Stimulated activated CD8-positive, alpha-beta memory T cell treated with anti-CD3 and anti-CD28 coated beads, Interleukin-4, amount 100 ng/mL, for 4 hours (primary cell): ENCODE data around the gene MTHFD1L.
"Not testable (repeated sequence)": the region's sequence is repeated elsewhere in the genome, so short reads cannot be mapped to it uniquely, and the experiment has no call there.

ENCODE experiments used
- DNase-seq, 2 donors: peaks; one replicate each; pipeline ENCODE4 v3.0.0-alpha.2; 2020; ENCODE audit warnings: low read depth in 2 of 2, low spot score in 1 of 2

MTHFD1L gene

DNA sequence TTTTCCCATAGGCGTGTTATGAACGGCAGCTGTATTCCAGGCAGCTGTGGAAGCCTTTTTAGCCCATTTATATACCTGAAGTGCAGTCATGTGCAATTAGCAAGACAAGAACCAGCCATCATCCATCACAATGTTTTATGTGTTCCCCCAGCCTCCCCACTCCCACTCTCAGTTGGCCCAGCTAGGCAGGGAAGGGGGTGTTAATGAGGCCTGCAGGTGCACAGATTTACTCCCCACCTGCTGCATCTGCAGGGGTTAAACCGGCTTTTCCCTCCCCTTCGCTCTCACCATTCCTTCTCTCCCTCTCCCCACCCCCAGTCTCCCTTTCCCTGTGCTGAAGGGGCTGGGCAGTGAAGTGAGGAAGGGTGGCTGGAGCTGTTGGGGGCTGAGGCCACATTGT, 224.5 kb downstream of the MTHFD1L start:
- DNase-seq, result no peak

DNA sequence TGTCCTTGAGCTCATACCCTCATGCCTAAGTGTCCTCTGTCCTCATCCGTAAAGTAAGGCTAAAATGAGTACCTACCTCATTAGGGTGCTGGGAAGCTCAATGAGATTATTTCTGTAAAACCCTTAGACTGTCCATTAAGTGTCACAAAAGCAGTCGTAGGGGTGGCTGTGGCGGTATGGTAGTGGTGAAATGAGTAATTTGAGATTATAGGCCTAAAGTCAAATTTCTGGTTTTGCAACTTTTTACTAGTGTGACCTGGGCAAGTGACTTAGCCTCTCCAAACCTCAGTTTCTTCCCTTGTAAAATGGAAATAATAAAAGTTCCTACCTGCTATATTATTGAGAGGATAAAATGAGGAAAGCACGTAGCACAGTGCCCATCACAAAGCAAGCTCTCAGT, 226.1 kb downstream of the MTHFD1L start:
- no peak for DNase-seq

DNA sequence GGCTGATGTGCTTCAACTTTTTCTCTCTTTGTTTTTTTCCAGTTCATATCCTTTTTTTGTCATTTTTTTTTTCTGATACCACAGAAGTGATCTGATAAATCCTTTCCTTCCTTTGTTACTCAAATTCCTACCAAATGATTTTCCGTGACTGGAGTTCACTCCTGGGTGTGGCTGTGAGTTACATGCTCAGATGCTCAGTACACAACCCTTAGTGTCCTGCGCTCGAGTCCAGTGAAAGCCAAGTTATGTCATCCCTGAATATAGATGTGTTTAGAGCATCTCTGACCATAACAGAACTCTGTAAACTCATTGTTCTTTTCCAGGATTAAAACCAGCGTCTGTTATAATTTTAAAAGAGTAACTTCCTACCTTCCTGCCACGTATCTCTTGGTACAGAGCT, 227.1 kb downstream of the MTHFD1L start:
- DNase-seq, result no peak

DNA sequence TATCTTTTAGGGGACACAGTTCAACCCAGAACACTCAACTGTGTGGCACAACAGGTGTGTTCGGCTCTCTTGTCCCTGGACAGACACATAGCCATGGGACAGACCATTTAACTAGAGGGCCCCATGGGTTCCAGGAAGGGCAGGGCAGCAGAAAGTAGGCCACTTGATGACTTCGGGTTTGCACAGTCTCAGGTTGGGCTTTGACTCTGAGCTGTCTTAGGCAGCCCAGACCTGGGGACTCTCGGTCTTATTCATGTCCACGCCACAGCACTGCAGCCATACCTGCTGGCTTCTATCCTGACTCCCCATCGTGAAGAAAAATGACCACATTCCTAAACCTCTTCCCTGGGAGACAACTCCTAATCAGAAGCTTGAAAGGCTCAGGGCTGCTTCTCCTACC, 228.2 kb downstream of the MTHFD1L start:
- DNase-seq, result no peak

DNA sequence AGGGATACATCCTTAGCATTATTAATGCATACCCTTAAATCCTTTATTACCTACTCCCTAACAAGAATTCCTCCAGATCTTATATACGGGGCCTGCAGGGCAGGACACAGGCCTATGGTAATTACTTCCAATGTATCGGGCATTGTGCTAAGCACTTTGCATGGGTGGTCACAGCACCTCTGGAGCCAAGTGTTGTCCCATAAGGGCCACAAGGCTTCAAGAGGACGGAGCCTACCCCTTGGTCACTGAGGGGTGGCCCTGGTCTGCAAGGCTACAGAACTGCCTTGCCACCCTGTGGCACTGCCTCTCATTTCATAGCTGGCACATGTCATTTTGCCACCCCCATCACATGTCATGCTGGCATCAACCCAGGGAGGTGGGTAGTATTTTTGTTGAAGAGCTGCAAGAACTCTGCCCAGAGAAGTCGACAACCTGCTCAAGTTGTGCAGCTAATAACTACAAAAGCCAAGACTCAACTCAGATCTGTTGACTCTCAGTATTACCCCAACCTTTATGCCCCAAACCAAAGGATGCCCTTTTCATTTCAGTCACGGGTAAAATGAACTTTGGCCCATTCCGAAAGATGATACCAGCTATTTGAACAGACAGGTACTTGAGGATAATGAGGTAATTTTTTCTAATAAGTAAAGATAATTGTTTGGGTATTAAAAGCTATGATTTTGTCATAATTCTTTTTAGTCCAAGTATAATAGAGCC, 230.2 kb downstream of the MTHFD1L start:
- no peak for DNase-seq

DNA sequence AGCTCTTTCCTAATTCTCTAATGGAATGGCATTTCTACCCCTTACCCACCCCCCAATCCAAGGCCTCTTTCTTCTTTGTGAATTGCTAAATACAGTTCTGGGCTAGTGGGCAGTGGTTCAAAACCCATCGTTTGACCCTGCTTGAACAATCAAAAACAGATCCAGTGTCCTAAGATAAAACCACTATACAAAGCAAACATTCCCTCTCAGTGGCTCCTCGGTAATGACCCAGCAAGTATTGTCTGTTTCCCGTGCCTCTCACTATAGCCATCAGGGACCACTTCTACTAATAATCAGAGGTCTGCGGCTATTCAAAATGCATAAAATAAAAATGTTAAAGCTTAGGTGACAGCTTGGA, 230.7 kb downstream of the MTHFD1L start:
- no peak for DNase-seq

DNA sequence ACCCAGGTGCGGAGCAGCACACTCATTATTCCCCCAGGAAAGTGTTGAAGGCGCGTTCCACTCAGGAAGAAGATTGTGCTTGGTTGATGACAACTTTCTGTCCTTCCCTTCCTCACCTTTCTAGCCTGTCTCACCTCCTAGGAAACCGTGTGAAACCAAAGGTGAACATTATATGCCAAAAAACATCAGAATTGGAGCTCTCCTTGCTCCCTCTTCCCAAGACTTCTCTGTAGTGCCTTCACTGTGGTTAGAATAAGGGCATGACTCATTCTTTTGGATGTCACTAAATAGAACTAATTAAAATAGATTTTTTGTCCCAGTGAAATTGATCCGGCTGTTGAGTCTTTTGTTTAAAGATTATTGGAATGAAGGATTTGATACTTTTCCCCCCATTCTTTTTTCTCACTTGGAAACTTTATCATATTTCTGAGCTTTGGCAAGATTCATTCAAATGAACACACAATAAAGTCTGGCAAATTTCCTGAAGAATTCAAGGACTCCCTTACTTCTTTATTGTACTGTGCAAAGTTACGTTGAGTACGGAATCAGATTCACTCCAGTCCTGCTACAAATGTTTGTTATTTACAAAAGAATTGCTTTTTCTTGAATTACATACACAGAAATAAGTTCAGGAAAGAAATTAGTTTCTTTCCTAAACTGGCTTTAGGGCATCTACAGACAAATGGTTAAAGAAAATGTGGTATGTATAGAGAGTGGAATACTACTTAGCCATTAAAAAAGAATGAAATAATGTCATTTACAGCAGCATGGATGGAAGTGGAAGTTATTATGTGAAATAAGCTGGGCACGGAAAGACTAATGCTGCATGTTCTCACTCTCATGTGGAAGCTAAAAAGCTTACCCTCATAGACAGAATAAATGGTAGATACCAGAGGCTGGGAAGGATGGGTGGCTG, 231.4 kb downstream of the MTHFD1L start:
- DNase-seq, result no peak

DNA sequence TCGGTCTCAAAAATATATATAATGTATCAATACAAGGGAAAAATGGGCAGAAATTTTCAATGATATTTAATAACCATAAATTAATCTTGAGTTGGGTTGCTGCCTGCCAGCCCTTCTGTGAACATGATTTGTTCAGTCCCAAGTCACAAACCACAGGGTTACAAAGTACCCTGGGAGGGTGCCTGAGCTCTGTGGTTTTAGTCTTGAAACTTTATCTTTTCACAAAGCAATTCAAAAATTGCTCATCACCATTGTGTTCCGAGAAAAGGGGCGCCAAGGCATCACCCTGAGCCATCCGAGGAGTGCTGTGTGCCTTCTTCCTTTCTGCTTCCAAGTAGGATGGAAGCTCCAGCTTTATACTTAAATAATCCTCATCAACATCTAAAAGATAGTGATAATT, 232.7 kb downstream of the MTHFD1L start:
- DNase-seq, result no peak

DNA sequence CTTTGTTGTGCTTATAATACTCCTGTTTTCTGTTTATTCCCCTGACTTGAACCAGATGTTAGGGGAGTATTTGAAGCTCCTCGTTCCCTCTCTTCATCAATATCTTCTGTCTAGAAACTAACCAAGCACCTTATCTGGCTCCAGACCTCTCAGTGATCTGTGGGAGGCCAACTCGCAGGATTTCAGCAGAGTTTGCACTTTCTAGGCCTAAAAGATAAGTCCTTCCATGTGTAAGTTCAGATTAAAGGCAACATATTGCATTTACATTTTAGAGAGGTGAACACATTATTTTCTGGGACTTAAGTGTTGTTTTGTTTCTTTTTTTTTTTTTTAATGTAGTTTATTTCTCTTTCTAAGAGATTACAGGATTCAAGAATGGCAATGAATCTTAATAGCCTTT, 234.8 kb downstream of the MTHFD1L start:
- no peak for DNase-seq

DNA sequence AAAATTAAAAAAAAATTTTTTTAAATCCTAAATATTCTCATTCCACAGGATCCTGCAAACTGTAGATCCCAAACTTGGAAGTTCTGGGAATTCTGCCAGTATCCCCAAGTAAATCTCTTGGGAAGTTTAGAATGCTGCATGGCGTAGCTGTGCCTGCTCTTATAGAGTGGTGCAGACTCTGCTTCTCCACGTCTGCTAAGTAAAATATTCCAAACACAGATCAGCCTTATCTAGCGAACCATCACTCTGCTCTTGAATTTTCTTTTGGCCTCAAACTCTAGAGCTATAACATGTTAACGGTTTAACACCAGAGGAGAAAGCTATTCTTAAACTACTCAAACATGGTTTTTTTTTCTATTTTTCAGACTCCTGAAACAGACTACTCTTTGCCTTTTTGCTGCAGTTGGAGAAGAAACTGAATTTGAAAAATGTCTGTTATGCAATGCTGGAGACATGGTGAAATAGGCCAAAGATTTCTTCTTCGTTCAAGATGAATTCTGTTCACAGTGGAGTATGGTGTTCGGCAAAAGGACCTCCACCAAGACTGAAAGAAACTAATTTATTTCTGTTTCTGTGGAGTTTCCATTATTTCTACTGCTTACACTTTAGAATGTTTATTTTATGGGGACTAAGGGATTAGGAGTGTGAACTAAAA, 235.8 kb downstream of the MTHFD1L start:
- DNase-seq, result no peak

DNA sequence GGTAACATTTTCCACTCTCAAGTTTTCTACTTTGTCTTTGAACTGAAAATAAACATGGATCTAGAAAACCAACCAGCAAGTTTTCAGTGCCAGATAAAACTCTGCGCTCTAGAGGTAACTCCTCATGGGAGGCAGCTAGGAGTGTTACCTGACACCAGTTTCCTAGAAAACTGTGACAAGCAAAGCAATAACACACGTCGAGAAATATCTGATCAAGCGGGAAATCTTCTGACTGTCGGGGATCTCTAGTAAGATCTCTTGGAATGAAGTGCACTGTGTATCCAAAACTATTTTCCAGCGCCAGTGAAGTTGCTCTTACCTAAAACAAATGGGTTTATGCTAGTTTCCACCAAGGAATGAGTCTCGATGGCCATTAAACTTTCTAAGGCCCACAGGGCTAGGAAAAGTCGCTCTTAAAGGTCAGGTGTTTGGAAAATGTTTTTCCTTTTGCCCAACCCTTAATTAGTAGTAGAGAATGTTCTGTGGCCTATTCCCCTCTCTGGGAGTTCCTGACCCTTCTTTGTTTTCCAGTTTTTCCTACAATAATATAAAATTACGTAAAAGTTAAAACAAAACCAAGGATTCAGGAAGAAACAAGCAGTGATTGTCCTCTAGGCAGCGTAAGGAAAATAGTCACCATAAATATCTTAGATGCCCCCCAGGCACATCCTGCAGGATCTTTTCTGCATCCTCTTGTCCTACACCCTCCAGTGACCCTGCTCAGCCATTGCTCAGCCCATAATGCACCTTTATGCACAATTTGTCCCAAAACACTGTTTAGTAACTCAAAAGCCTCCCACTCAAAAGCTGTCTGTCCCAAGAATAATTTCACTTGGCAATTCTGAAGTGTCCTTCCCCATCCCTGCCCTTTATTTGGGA, 236.6 kb downstream of the MTHFD1L start:
- DNase-seq, result no peak

DNA sequence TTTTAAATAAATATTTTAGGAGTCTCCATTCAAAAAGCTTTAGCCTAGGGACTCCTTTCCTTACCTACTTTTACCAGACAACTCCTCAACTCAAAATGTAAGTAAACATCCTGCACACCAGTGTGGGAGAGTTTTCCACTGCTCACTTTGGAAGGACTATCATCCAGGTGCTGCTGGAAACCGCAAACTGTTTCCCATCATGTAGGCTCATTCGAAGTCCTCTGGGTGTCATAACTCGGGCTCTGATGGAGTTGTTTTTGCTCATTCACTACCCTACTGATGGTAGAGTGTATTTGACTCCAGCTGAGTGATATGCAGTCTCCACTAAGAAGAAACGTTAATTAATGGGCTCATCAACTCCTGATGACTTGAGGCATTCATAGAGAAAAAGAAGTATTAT, 237.8 kb downstream of the MTHFD1L start:
- DNase-seq, result no peak

DNA sequence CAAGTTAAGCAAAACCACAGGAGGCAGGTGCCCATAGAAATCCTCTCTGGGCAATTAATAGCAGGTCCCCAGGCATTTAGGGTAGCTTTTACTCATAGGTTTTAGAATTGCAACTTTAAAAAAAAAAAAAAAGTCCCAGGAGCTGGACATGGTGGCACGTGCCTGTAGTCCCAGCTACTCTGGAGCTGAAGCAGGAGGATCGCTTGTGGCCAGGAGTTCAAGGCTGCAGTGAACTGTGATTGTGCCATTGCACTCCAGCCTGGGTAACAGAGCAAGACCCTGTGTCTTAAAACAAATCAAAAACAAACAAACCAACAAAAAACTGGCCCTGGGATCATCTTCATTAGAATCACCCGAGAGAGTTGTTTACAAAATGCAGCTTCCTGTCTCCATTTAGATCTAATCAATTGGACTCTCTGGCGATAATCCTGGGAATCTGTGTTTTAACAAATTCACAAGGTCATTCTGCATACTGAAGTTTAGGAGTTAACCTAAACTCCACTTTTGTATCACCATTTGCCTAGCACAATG, 242.5 kb downstream of the MTHFD1L start:
- DNase-seq, result no peak

DNA sequence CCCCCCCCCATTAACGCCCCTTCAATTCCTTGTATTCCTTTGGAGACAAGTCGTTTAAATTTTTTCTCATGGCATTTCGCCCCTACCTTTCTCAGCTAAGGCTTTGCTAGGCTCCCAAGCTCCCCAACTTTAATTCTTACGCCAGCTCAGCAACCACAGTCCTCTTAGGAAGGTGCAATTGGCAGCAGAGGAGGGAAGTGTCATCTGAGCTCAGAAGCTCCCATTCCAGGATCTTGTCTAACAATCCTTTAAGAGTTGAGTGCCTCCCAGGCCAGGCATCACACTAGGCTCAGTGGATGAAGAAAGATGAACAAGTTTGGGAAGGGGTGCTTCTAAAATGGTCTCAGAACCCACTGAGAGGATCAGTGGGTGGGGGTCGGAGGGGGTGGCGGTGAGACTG, 243.0 kb downstream of the MTHFD1L start:
- no peak for DNase-seq

DNA sequence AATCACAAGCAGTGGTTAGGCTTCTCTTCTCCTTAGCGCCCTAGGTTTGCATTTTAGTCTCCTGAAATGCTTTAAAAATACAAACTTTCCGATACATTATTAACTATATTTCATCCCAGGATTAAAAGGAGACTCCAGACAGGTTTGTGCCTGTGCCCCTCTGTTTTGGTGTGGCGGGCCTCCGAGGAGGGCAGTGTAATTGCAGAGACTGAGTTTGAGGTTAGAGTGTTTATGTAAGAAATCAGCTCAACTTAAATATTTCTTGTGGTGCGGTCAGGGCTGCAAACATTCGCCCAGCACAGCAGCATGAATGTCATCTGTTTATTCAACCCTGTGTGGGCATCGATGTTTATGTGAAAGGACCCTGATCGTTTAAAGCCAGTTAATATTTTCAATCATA, 243.9 kb downstream of the MTHFD1L start:
- DNase-seq, result no peak

DNA sequence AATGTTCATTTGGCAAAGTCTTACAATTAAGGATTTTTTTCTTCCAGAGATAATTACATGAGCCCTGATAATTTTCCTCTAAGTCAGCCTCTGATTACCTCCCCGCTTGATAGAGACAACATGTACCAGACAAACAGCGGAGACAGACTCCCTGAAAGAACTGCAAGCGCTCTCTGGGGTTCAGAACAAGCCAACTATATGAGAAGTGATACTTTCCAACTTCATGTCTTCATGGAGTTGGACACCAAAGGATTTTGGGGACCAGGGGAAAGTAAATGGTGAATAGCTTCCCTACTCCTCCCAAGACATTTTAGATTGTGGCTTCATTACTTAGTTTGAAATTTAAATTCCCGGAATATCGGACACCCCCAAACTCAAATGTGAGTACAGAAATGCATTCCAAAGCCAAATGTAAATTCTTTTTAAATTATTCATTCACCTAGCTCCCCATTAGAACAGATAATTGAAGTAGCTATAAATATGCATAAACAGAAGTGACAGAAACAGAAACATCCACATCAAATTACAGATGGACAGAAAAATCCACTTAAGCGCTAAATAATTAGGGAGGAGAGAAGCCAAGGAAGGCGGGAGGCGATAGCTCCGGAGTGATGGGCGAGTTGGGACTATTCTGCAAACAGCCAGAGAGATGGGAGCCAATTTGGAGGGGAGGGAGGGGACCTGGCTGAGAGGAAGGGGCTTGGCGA, 244.5 kb downstream of the MTHFD1L start:
- DNase-seq, result no peak

DNA sequence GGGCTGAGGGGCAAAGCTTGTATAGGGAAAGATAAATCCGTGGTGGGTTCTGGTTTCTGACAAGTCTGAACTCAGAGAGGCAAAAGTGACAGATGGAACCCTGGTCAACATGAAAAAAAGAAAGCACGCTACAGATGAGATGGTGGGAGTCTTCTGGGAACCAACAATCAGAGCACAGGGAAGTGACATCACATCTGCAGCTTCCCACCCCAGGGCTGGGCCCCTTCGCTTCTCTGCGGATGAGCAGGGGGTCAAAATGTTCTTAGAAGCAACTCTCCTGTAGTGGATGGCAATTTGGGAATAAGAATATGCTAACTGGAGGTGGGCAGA, 245.0 kb downstream of the MTHFD1L start:
- no peak for DNase-seq

DNA sequence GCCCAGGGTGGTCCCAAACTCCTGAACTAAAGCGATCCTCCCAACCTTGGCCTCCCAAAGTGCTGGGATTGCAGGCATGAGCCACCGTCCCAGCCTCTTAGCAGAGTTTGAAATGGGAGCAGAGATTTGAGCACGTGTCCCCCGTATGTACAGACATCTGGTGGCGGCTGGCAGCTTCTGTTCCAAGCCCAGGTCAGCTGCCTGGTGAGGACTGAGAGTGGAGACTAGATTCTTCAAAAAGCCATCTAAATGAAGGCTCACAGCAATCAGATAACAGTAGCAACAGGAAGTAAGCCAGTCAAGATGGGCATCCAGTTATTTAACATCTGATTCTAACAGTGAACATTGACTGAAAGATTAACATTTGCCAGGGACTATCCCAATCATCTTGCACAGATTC, 246.2 kb downstream of the MTHFD1L start:
- no peak for DNase-seq

DNA sequence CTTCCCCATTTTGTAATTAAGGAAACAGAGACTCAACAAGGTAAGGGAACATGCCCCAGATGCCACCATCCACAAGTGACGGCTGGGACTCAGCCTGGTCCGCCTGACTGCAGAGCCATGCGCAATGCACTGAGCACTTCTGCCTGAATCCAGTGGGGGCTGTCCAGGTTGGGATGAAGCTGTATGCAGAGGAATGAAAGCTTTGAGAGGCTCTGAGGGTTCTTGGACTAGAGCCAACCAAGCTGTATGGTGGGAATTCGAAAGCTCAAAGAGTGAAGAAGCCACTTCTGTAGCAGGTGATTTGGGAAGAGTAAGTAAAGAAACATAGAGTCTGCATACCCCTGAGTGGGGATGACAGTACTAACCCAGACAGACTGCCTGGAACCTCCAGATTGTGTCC, 246.6 kb downstream of the MTHFD1L start:
- DNase-seq, result no peak

DNA sequence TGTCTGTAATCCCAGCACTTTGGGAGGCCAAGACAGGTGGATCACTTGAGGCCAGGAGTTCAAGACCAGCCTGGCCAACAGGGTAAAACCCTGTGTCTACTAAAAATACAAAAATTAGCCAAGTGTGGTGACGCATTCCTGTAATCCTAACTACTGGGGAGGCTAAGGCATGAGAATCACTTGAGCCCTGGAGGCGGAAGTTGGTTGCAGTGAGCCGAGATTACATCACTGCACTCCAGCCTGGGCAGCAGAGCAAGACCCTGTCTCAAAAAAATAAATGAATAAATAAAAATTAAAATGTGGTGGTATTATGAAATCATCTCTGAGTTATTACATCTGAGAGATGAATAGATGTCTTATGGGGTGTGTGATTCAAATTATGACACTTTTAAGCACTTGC, 247.4 kb downstream of the MTHFD1L start:
- not testable (repeated sequence) for DNase-seq
